Measurements from ENCODE around the gene NUP37.
"Not testable (repeated sequence)": the region's sequence is repeated elsewhere in the genome, so short reads cannot be mapped to it uniquely, and the experiment has no call there.

The NUP37 gene

GRCh38 chr12:102119674-102120563, at the start of gene NUP37, which contains the start of gene PARPBP:
Gene NUP37 (minus strand): TSS chr12:102120114. CDS start chr12:102118518, 1,596 bp downstream.
Gene PARPBP (plus strand): TSS chr12:102120183. CDS start chr12:102123889, 3,706 bp downstream.
- DNase-seq: peak; percentile 90 to 92

DNA sequence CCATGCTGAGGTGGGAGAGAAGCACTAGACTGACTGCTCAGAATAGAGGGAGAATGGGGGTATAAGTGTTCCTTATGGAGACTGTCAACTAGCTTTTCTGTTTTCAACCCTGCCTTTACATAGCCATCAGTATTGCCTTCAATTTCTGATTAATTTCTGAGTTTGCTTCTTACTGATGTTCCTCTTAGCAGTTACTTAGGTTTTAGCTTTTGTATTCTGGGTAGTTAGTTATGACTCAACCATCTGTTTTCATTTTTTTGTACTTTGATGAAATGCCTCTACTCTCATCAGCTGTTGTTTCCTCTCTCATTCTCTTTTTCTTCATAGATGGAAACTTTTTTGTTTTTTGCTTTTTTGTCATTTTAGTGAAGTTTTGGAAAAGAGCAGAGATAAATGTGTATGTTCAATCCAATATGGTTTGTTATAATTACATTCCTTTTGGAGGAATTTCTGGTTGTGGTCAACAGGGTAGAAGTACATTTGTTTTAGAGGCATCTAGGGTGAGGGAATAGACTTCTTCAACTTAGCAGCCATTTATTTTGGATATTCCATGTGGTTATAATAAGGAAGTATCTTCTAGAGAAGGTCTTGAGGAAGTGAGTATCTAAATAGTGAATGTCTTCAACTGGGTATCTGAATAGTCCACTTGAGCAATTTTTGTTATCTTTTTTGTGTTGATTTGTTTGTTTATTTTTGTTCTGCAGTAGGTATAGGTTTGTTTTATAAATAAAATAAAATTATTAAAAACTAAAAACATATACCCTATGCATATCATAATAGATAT, 48.1 kb upstream of the NUP37 start:
- DNase-seq: no peak

GRCh38 chr12:102163383-102163782, 43.5 kb upstream of the NUP37 start:
- no peak for DNase-seq

DNA sequence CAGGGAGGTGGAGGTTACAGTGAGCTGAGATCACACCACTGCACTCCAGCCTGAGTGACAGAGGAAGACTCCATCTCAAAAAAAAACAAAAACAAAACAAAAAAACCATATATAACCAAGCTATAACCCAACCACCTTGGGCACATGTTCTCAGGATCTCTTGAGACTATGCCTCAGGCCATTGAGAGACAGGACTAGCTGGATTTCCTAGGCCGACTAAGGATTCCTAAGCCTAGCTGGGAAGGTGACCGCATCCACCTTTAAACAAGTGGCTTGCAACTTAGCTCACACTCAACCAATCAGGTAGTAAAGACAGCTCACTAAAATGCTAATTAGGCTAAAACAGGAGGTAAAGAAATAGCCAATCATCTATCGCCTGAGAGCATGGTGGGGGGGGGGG, 35.3 kb upstream of the NUP37 start:
- not testable (repeated sequence) for DNase-seq

GRCh38 chr12:102147062-102147587, 27.2 kb upstream of the NUP37 start:
- DNase-seq: not testable (repeated sequence)

DNA sequence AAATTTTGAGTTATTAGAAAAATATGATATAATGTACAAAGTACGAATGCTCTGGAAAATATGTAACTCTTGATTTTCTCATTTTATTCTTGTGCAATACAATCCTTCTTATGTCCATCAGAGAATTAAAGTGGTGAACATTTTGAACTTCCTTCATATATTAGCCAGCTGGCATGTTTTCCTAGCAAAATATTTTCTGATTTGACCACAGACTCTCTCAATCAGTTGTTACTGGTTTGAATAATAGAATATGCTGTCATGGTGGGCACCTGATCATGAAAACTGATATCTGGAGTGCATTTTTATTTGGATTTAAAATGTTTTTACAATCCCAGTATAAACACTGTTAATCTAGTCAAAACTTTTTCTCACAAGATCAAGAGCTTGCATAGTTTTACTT, 24.3 kb upstream of the NUP37 start:
- DNase-seq: no peak

DNA sequence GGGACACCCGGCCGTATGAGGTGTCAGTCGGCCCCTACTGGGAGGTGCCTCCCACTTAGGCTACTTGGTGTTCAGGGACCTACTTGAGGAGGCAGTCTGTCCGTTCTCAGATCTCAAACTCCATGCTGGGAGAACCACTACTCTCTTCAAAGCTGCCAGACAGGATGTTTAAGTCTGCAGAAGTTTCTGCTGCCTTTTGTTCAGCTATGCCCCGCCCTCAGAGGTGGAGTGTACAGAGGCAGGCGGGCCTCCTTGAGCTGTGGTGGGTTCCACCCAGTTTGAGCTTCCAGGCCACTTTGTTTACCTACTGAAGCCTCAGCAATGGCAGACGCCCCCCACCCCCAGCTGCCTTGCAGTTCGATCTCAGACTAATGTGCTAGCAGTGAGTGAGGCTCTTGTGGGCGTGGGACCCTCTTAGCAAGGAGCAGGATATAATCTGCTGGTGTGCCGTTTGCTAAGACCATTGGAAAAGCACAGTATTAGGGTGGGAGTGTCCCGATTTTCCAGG, 23.0 kb upstream of the NUP37 start:
- not testable (repeated sequence) for DNase-seq

DNA sequence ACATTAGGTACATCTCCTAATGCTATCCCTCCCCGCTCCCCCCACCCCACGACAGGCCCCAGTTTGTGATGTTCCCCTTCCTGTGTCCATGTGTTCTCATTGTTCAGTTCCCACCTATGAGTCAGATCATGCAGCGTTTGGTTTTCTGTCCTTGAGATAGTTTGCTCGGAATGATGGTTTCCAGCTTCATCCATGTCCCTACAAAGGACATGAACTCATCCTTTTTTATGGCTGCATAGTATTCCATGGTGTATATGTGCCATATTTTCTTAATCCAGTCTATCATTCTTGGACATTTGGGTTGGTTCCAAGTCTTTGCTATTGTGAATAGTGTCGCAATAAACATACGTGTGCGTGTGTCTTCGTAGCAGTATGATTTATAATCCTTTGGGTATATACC, 17.7 kb upstream of the NUP37 start:
- not testable (repeated sequence) for DNase-seq

DNA sequence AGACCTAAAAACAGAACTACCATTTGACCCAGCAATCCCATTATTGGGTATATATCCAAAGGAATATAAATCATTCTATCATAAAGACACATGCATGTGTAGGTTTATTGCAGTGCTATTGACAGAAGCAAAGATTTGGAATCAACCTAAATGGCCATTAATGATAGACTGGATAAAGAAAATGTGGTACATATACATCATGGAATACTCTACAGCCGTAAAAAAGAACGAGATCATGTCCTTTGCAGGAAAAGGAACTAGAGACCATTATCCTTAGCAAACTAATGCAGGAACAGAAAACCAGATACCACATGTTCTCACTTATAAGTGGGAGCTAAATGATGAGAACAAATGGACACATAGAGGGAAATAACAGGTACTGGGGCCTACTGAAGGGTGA, 11.5 kb upstream of the NUP37 start:
- DNase-seq: not testable (repeated sequence)

GRCh38 chr12:102130720-102131119, 10.8 kb upstream of the NUP37 start:
- not testable (repeated sequence) for DNase-seq

DNA sequence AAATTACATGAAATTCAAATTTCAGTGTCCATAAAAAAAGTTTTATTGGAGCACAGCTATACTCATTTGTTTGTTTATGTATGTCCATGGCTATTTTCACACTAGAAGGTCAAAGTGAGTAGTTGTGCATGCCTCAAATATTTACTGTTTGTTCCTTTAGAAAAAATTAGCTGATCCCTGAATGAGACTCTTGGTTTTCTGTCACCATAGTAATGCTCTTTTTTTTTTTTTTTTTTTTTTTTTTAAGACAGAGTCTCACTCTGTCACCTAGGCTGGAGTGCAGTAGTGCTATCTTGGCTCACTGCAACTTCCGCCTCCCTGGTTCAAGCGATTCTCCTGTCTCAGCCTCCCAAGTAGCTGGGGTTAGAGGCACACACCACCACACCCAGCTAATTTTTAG, 1.4 kb upstream of the NUP37 start:
- not testable (repeated sequence) for DNase-seq

DNA sequence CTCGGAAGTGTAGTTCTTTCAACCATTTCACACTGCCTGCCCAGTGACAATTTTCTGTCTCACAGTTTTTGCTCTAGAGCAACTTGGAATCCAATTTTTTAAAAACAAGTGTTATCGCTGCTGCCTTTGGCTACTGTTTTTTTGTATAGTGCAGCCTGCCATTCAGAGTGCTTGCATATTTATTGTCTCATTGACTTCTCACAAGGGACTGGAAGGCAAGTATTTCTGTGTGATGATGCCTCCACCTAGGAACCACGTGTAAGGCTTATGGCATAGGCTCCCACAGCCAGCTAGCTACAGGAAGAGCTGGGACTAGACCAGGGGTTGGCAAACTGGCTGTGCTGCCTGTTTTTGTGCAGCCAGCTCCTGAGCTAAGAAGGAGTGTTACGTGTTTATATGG, 972 bp upstream of the NUP37 start:
- no peak for DNase-seq

- no peak for DNase-seq
These were observed 605 bp upstream of the NUP37 start for GRCh38 chr12:102120564-102120873.

GRCh38 chr12:102118874-102119273, 1.0 kb downstream of the NUP37 start:
- DNase-seq: no peak

GRCh38 chr12:102116392-102116791, 3.5 kb downstream of the NUP37 start:
- no peak for DNase-seq

- DNase-seq: no peak
These were observed 5.7 kb downstream of the NUP37 start for GRCh38 chr12:102114212-102114611.

- no peak for DNase-seq
These were observed 9.1 kb downstream of the NUP37 start for GRCh38 chr12:102110782-102111181.

DNA sequence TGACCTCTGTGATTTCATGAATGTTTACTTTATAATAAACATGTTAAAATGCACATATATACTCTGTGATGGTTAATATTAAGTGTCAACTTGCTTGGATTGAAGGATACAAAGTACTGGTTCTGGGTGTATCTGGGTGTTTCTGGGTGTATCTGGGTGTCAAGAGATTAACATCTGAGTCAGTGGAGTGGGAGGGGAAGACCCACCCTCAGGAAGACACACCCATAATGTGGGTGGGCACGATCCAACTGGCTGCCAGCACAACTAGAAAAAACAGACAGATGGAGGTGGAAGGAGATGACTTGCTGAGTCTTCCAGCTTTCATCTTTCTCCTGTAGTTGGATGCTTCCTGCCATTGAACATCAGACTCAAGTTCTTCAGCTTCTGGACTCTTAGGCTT, 11.9 kb downstream of the NUP37 start:
- DNase-seq: no peak

DNA sequence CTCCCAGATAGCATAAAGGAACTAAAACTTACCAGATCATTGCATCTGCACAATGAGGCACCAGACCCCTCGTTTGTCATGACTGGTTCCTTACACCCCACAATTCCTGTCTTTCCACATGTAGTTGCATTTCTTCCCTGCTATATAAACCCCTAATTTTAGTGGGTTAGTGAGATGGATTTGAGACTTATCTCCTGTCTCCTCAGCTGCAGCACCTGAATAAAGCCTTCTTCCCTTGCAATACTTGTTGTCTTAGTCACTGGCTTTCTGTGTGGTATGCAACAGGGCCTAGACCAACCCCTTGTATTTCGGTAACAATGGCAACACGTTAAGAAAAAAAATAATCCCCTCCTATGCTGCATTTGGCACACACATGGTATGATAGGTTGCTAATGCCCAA, 13.0 kb downstream of the NUP37 start:
- no peak for DNase-seq

DNA sequence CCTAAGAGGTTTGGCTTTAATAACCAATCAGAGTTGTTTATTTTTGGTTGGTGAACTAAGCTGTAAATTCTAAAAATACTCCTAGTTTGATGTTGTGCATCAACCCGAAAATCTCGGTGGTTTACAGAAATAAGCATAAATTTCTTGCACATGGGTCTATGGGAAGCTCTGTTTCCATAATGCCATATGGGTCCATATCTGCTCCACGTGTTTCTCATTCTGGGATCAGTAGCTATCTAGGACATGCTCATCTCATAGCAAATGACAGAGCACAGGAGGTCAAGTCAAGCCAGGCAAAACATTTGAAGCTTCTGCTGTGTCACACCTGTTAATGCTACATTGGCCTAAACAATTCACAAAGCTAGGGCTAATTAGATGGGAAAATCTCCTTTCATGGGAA, 23.1 kb downstream of the NUP37 start:
- no peak for DNase-seq

DNA sequence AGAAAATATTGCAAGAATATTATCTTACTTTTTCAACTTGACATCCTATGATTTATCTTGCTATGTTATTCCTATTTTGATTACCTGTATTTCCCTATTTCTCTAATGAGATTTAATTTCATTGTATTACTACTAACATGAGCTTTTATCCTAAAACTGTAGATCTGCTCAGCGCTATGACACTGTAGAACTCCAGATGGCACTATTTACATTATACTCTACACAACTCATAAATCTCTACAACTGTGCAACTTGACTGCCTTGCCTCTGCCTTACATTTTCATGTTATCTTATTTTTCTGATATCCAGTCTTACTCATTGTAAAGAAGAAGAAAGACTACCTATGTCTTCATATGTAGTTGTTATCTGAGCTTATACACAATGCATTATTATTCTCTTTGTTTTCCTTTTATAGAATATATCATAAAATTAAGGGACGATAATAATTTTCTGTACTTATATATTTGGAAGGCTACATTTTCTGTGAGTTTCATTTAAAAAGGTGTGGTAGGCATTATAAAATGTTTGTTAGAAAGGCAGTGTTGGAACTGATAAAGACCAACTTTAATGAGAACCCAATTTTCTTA, 24.1 kb downstream of the NUP37 start:
- no peak for DNase-seq

GRCh38 chr12:102093319-102093718, 26.6 kb downstream of the NUP37 start:
- no peak for DNase-seq

- DNase-seq: not testable (repeated sequence)
These were observed 30.6 kb downstream of the NUP37 start for GRCh38 chr12:102089228-102089835.
